ENCODE measurements around the gene SLC25A11. TPM values are rescaled to one million over a fixed set of nuclear protein-coding genes. Genes with fewer than 3 reads are reported as not detected.

The SLC25A11 gene
- total RNA-seq, 1 donor from 2014 or later: 59.1 TPM

DNA sequence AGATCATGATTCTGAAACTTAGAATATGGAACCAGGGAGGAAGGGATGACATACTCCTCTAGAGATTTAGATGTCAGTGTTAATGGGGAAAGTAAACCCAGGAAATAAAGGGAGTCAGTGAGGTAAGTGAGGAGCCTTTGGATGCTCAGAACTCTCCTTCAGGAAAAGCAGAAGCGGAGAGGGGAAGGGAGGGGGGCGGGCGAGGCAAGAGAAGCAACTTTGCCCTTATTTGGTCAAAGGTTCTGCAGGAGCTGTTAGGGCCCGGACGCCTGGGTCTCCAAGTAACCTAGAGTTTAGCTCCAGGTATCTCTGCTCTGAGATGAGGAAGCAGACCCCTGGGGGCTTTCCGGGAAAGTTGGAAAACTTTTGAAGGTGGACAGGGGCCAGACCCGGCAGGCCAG is 7.2 kb upstream of the SLC25A11 start:
- no peak for DNase-seq (ENCODE audit: low spot score in 2 of 2)

DNA sequence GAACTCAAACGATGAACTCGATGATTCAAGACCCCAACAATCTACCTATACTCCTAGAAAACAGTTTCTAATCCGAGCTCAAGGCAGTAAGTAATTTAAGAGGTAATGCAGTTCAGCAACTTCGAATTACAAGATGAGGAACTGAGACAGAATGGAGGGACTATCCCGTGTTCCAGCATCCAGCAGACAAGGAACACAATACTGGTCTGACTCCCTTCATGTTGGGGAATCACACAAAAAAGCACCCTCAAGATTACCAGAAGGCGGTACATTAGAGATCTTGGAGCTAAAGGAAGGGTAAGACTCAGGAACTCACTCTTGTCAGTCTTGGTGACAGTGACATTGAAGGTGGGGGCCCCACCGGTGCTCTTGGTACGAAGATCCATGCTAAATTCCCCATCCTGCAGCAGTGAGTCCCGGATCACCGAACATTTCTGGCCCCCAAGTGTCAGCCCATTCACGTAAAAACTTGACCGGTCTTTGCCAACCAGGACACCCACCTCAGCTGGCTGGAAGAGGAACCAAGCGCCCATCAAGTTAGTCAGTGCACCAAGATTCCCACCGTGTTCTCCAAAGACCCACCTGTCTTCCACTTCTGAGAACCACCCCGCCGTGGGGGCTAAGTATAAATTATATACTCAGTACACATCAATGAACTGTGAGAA is 6.6 kb upstream of the SLC25A11 start:
- DNase-seq (ENCODE audit: low spot score in 2 of 2) (no peak), FAIRE-seq (no peak)

More for the DNA sequence above, 7.2 kb upstream of the SLC25A11 start:
- FAIRE-seq: no peak

DNA sequence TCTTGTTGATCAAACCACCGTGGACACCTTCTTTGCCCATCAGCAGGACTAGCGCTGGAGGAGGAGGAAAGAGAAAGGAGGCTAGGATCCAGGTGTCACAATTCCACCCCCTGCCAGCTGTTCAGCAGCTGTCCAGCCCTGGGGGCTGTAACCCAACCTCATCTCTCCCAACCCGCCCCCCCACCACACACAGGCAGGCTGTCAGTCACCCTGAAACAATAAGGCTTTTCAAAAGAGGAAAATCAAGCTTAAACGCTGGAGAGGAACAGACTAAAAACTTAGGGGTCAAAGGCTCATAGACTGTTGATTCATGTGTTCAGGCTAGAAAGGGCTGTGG is 6.1 kb upstream of the SLC25A11 start:
- FAIRE-seq (no peak), DNase-seq (ENCODE audit: low spot score in 2 of 2) (no peak)

DNA sequence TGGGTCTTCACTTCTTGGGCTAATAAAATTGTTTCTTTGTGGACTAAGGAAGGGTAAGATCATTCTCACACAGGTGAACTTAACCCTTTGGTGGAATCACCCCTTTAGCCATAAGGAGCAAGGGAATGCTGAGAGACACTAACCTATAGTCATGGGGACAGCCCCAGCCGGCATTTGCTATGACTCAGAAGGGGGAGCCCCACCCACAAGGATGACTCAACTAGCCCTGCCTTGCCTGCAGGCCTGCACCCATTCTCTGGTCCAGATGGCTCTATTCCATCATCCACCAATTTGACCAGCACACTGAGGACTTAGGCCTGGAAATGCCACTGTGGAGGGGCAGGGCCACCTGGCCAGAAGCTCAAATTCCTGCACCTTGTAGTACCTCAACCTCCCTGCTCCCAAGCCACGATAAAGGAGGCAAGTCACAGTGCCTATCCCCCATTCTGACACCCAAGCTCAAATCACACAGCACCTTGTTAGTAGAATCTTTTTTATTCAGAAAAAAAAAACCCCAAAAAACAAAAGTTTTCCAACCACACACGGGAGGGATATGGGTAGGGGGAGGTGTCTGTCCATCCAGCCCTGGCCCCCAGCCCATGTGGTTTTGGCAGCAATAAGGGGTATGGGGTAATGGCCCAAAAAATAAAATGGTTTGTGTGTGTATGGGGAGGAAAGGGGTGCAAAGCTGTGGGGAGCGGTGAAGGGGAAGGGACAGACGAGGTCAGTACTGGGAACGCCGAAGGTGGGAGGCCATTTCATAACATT is 5.5 kb upstream of the SLC25A11 start:
- FAIRE-seq: no peak
- DNase-seq (ENCODE audit: low spot score in 2 of 2): peak in 1 of 2 donors; percentile 72

DNA sequence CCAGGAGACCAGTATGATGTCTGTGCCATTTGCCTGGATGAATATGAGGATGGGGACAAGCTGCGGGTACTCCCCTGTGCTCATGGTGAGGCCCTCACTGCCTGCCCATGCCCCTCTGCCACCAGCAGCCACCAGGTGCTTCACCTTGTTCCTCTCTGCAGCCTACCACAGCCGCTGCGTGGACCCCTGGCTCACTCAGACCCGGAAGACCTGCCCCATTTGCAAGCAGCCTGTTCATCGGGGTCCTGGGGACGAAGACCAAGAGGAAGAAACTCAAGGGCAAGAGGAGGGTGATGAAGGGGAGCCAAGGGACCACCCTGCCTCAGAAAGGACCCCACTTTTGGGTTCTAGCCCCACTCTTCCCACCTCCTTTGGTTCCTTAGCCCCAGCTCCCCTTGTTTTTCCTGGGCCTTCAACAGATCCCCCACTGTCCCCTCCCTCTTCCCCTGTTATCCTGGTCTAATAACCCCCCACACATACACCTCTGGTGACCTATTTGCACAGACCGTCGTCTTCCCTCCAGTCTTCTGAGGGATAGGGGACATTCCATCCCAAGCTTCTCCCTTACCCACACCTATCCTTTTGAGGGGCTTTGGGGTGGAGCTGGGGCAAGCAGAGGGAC is 4.8 kb upstream of the SLC25A11 start:
- no peak for DNase-seq (ENCODE audit: low spot score in 2 of 2)
- no peak for FAIRE-seq

DNA sequence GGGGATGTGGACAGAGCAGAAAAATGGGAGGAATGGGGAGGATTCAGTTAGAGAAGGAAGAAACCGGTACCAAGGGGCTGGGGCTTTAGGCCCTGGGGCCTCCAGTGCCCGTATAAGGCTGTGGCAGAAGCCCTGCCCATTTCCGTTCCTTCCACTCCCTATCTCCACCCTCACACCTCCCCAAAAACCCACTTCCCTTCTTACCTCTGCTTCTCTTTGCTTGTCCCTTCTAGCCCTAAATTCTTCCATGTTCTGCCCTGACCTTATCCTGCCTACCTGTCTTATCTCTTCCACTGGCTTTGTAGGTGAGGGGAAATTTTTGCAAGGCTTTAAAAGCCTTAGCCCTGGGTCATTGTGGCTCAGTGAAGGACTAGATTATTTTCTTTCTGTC is 4.3 kb upstream of the SLC25A11 start:
- no peak for FAIRE-seq
- no peak for DNase-seq (ENCODE audit: low spot score in 2 of 2)

DNA sequence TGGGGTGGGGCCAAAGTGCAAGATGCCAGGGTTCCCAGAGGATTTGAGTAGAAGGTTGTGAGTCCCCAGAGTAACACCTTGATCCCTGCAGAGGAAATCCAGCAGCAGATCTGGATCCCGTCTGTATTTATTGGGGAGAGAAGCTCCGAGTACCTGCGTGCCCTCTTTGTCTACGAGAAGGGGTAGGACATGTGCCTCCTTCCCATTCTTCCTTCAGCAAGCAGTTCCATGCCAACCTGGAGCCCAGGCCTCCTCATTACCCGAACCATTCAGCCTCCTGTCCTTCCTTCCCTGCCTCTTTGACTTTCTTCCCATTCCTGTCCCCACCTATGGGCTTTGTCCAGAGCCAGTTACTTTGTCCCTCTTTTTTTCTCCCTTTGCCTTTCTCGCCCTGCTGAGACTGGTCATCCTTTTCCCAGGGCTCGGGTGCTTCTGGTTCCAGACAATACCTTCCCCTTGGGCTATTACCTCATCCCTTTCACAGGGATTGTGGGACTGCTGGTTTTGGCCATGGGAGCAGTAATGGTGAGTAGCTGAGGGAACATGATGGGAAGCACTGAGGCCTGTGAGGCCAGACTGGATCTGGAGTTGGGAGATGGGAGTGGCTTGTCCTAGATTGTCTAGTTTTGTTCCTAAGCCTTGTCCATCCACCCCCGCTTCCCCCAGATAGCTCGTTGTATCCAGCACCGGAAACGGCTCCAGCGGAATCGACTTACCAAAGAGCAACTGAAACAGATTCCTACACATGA is 3.1 kb upstream of the SLC25A11 start:
- no peak for FAIRE-seq

DNA sequence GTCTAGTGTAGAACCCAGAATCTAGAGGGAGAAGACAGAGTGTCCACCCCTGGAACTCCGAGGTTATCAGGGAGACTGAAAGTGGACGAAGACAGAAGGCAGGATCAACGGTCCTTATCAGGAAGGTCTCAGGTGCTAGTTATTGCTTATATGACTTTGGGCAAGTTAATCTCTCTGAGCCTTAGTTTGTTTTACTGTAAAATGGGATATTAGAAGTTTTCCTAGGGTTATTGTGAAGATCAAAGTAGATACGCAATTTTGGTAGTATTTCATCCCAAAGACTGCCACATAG is 1.4 kb upstream of the SLC25A11 start:
- FAIRE-seq (no peak), DNase-seq (ENCODE audit: low spot score in 2 of 2) (no peak)

More for the DNA sequence above, 3.1 kb upstream of the SLC25A11 start:
- no peak for DNase-seq (ENCODE audit: low spot score in 2 of 2)

DNA sequence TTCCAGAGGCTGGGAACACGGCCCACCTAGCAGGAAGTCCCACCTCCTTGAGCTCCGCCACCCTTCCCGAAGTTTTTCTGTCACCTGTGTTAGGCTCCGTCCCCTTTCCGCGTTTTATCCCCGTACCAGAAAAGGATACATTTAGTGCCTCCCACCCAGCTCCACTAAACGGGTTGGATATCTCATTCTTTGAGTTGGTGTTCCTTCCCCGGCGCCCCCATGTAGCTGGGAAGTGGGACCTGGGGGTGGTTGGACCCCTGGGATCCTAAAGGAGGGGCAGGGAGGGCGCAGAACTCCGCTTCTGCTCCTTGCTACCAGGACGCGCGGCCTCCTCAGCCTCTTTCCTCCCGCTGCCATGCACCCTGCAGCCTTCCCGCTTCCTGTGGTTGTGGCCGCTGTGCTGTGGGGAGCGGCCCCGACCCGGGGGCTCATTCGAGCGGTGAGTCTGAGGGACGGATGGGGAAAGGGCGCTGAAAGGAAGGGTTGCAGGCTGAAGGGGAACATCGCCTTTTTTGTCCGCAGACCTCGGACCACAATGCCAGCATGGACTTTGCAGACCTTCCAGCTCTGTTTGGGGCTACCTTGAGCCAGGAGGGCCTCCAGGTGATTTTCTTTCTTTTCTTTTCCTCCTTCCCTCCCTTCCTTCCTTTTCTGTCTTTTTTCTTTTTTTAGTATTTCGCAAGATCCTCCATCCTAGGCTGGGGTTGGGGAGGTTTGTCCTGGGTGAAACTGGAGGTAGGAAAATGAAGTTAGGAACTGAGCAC is 891 bp upstream of the SLC25A11 start:
- DNase-seq (ENCODE audit: low spot score in 2 of 2) (peak in 1 of 2 donors; percentile 90), FAIRE-seq (no peak)

DNA sequence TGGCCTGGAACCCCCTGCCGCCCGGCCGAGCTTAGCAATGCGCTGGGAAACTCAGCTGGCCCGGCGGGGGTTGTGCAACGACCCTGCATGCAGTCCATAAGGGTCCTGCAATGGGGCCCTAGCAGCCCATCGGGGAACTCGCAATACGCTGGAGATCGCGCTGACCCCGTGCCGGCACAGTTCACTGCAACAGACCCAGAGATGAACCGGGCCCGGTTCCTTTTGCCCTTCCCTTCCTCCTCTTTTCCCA is 375 bp downstream of the SLC25A11 start:
- DNase-seq (ENCODE audit: low spot score in 2 of 2): no peak
- FAIRE-seq: no peak

DNA sequence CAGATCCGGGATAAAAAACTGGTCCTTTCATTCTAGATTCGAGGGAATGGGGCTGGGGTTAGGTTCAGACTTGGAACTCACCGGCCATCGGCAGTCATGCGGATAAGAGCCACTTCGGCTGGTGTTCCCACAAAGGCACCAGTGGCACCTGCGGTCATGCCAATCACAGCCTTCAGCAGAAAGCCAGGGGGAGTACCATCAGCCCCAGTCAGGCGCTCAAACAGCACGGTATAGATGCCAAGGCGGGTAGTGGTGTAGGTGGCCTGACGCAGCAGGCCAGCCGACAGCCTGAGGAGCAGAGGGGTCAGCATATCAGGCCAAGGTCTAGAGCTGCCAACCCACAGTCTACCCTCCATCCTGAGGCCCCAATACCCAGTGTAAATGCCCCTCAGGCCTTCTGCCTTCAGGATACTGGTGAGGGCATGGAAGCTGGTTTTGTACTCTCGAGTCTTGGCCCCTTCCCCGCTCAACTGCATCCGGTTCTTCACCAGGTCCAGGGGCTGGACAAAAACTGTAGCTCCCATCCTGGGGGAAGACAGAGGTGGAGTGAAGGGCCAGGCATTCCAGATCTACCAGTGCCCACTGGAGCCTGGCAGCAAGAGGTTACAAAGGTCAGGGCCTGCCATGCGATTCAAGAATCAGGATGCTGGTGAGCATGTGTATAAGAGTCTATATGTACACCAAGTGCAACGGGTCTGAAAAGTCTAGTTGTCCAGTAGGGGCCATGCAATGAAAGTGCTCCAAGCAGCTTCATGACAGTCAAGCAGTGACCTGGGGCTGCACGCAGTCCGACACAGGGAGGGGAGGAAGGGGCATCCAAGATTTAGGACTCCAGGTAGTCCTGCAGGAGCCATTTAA is 929 bp downstream of the SLC25A11 start:
- DNase-seq (ENCODE audit: low spot score in 2 of 2) (no peak), FAIRE-seq (no peak)

DNA sequence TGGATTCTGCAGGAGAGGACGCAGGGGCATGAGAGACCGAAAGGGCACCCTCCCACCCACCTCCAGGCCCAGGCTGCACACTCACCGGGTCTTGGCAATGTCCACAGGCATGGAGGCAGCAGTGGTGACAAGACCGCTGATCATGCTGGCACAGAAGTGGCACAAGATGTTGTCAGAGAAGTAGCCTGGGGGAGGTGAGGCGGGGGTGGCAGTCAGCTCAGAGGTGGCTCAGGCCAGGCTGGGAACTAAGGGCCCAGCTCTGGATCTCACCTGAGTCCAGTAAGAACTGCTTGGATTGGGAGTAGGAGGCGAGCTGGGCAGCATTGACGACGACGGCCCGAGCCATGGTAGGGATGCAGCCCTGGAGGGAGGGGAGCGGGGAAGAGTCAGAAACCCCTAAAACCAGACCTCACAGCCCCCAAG is 1.8 kb downstream of the SLC25A11 start:
- no peak for FAIRE-seq
- no peak for DNase-seq (ENCODE audit: low spot score in 2 of 2)

DNA sequence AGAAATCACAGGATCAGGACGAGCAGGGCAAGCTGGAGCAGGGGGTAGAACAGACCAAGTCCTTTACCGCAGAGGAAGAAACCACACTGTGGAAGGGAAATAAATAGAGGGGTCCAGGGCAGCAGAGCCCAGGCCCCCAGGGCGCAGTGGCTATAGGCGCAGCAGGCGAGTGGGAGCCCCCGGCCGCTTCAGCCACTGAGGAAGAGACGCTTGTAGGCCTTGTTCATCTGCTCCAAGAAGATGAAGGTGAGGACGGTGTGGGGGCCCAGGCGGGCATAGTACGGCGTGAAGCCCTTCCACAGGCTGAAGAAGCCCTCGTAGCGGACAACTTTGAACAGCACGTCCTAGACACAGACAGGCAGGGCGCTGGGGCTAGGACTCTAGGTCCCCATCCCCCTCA is 2.3 kb downstream of the SLC25A11 start:
- FAIRE-seq (no peak), DNase-seq (ENCODE audit: low spot score in 2 of 2) (no peak)

DNA sequence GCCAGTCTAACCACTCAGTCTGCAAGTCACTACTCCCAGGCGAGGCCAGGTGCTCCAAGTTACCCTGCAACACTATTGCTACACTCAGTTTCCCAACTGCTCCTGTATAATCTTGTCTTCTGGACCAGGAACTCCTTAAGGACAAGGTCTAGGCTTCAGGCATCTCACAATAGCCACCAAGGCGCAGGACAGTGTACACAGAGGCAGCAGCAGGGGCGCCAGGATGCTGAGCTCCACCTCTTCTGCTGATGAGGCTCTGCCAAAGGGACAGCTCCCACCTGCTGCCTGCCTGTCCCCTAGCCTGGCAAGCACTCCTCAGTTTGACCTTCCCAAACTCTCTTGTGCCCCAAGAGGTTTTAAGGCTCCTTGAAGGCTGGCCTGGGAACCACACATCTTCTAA is 3.4 kb downstream of the SLC25A11 start:
- FAIRE-seq (no peak), DNase-seq (ENCODE audit: low spot score in 2 of 2) (no peak)

DNA sequence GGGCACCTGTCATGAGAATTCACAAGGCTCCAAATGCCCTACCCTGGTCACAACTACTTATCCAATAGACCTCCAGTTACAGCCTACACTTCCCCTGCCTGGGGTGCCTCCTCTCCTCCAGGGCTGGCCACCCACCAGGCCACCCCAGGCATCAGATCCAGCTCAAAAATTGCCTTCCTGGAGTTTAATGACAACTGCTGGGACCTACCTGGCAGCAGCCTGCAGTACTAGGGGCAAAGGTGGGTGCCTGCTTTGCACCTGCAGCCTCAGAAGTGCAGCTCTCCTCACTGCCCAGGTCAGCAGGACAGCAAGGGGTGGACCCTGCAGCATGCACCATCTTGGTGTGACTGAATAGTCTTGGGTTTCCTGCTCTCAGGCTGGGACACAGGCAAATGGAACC is 4.2 kb downstream of the SLC25A11 start:
- DNase-seq (ENCODE audit: low spot score in 2 of 2) (no peak), FAIRE-seq (no peak)

DNA sequence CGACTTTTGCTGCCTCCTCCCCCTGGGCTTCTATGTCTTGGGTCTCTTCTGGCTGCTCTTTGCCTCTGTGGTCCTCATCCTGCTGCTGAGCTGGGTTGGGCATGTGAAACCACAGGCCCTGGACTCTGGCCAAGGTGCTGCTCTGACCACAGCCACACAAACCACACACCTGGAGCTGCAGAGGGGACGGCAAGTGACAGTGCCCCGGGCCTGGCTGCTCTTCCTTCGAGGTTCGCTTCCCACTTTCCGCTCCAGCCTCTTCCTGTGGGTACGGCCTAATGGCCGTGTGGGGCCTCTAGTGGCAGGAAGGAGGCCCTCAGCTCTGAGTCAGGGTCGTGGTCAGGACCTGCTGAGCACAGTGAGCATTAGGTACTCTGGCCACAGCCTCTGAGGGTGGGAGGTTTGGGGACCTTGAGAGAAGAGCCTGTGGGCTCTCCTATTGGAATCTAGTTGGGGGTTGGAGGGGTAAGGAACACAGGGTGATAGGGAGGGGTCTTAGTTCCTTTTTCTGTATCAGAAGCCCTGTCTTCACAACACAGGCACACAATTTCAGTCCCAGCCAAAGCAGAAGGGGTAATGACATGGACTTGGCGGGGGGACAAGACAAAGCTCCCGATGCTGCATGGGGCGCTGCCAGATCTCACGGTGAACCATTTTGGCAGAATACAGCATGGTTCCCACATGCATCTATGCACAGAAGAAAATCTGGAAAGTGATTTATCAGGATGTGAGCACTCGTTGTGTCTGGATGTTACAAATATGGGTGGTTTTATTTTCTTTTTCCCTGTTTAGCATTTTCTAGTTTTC is 5.5 kb downstream of the SLC25A11 start:
- no peak for DNase-seq (ENCODE audit: low spot score in 2 of 2)
- FAIRE-seq: no peak

DNA sequence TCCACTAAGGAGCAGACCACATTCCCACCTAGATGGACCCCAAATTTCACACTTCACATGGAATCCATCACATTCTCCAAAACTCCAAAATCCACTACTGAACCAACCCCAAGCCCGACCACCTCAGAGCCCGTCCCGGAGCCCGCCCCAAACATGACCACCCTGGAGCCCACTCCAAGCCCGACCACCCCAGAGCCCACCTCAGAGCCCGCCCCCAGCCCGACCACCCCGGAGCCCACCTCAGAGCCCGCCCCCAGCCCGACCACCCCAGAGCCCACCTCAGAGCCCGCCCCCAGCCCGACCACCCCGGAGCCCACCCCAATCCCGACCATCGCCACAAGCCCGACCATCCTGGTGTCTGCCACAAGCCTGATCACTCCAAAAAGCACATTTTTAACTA is 6.2 kb downstream of the SLC25A11 start:
- FAIRE-seq (no peak), DNase-seq (ENCODE audit: low spot score in 2 of 2) (no peak)

DNA sequence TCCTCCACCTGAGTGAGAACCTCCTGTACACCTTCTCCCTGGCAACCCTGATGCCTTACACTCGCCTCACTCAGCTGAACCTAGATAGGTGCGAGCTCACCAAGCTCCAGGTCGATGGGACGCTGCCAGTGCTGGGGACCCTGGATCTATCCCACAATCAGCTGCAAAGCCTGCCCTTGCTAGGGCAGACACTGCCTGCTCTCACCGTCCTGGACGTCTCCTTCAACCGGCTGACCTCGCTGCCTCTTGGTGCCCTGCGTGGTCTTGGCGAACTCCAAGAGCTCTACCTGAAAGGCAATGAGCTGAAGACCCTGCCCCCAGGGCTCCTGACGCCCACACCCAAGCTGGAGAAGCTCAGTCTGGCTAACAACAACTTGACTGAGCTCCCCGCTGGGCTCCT is 7.1 kb downstream of the SLC25A11 start:
- FAIRE-seq: no peak

DNA sequence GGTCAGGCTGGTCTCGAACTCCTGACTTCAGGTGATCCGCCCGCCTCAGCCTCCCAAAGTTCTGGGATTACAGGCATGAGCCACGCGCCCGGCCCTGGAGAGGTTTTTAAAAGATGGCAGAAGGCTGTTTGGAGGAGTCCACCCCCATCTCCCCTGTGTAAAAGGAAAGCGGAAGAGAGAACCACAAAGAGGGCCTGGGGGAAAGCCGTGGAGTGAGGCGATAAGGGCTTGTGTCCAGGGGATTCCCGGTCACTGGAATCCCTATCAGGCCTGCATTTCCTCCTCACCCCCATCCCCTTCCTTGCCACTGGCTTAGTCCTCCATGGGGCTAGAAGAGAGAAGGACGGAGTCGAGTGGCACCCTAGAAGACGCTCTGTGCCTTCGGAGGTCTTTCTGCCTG is 7.9 kb downstream of the SLC25A11 start, which contains the start of gene GP1BA:
Gene GP1BA (plus strand): TSS at position 315 of the 400 bp plus-strand sequence. CDS start 328 bp downstream, outside the sequence.
- FAIRE-seq (no peak), DNase-seq (ENCODE audit: low spot score in 2 of 2) (no peak)

More for the DNA sequence above, 7.1 kb downstream of the SLC25A11 start:
- DNase-seq (ENCODE audit: low spot score in 2 of 2): no peak

Data from frontal cortex (tissue), 4 donors.